Ectodermal cell (in vitro differentiated cells): Measurements from ENCODE around the gene ITFG1.
"Not testable (repeated sequence)": the region's sequence is repeated elsewhere in the genome, so short reads cannot be mapped to it uniquely, and the experiment has no call there.

ENCODE experiments used
- H3K27ac ChIP-seq: 2 replicates; pipeline ENCODE4 v1.7.0; 2013; ENCODE audit warnings: mild to moderate bottlenecking, low read depth, low read length; ENCODE audit not compliant: insufficient read depth, poor library complexity, severe bottlenecking
- H3K27me3 ChIP-seq: 2 replicates; pipeline ENCODE4 v1.7.0; 2013; ENCODE audit warnings: mild to moderate bottlenecking, low read length; ENCODE audit not compliant: insufficient read depth, control insufficient read depth, poor library complexity, severe bottlenecking
- H3K36me3 ChIP-seq: one replicate; pipeline ENCODE4 v1.7.0; 2013; ENCODE audit warnings: low read length; ENCODE audit not compliant: control insufficient read depth, insufficient read depth
- H3K4me1 ChIP-seq: one replicate; pipeline ENCODE4 v1.7.0; 2013; ENCODE audit warnings: low read length; ENCODE audit not compliant: control insufficient read depth, insufficient read depth
- H3K4me3 ChIP-seq: 2 replicates; pipeline ENCODE4 v1.7.0; 2013; ENCODE audit warnings: low read depth, low read length, control low read depth; ENCODE audit not compliant: insufficient read depth
- H3K9me3 ChIP-seq: 2 replicates; pipeline ENCODE4 v1.7.0; 2013; ENCODE audit warnings: mild to moderate bottlenecking, low read length, moderate library complexity; ENCODE audit not compliant: control insufficient read depth
- WGBS, 2 experiments: methylation state at CpG; one replicate each; pipeline ENCODE4 v1.1.7; 2013; ENCODE audit warnings: missing lambda C conversion rate in 2 of 2; 5-methylcytosine and 5-hydroxymethylcytosine counted together

ITFG1 gene

DNA sequence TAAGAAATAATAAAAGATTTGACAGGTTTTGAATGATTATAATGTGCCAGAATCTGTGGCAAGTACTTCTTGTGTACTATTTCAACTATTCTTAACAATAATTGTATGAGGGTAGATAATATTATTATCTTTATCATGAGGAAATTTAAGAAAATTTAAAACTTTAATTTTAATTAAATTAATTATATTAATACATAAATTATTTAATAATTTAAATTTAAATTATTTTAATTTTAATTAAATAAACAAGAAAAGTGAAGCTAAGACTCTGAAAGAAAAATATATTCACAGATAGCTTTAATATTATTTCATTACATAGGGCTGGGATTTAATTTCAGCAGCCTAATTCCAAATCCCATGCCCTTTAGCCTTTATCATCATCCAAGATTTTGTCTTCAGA lies 285.7 kb downstream of the ITFG1 start:
- no peaks in the 10 kb centered on the region for H3K9me3 ChIP-seq
- no peaks in the 10 kb centered on the region for H3K4me1 ChIP-seq
- no peaks in the 10 kb centered on the region for H3K36me3 ChIP-seq
- no peak overlapping the region for H3K4me3 ChIP-seq
- no peak overlapping the region for H3K27ac ChIP-seq
- H3K27me3 ChIP-seq, result no peaks in the 10 kb centered on the region

DNA sequence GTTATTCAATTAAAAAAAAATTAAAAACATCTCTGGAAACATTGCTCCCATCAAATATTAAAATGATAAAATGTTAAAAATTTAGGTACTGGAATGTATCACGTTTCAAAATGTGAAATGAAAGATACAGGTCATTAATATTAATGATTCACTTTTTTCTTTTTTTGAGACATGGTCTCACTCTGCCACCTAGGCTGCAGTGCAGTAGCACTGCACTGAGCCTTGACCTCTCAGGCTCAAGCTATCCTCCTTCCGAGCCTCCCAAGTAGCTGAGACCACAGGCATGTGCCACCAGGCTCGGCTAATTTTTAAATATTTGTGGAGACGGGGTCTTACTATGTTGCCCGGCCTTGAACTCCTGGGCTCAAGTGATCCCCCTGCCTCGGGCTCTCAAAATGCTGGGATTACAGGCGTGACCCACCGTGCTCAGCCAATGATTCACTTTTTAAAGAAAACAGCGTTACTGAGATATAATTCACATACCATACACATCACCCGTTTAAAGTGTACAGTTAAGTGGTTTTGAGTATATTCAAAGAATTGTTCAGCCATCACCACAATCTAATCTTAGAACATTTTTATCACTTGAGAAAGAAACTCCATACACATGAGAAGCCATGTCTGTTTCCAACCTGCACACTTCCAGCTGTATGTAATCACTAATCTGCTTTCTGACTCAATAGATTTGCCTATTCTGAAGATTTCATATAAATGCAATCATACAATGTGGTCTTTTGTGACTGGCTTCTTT lies 298.0 kb downstream of the ITFG1 start:
- Histone ChIP-seq H3K4me3 (no peak overlapping the region), H3K36me3 (no peaks in the 10 kb centered on the region), H3K27ac (no peak overlapping the region), H3K4me1 (no peaks in the 10 kb centered on the region), H3K9me3 (no peaks in the 10 kb centered on the region), H3K27me3 (no peaks in the 10 kb centered on the region)
- WGBS, 2 experiments, result 91 to 94% methylated on average over 9 to 10 of the region's 10 CpGs

DNA sequence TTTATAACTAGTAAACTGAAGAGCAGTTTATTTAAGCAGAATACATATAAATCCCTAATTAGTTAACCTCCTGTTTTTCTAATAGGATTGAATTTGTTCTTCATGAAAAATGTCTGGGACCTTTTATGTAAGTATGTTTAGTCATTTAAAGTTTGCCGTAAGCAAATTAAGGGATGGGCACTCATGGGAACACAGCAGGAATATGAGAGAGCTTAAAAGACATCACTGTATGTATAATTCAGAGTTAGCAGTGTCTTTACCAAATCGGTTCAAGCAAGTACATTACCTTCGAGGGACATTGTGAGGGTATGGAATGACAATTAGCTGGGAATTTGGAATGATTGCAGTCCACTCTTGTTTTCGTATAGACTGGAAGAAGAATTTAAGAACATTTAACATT lies 299.4 kb downstream of the ITFG1 start:
- Histone ChIP-seq H3K36me3 (no peaks in the 10 kb centered on the region), H3K4me3 (no peak overlapping the region), H3K9me3 (no peaks in the 10 kb centered on the region), H3K27me3 (no peaks in the 10 kb centered on the region), H3K4me1 (no peaks in the 10 kb centered on the region), H3K27ac (no peak overlapping the region)
- WGBS, 2 experiments, result 91 to 97% methylated on average over 3 of the region's 4 CpGs

DNA sequence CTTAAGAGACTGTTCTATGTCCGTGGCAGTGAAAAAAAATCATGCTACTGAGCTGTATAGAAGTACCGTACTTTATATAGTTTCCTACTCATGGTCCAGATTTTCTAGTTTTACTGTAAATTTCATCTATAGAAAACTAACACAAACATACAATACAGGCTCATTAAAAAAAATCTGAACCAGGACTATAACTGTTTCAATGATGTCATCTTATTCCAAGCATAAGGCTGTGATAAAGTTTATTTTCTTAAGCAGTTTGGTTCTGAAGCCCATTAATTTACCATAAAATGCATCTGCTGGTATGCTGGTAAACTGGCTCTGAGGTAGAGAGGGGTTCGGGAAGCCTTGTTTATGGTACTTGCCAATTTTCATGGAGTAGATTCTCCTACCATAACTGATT lies 300.4 kb downstream of the ITFG1 start:
- WGBS, 2 experiments, result 91 to 94% methylated on average over 3 of the region's 3 CpGs
- Histone ChIP-seq H3K27ac (no peak overlapping the region), H3K4me1 (no peaks in the 10 kb centered on the region), H3K27me3 (no peaks in the 10 kb centered on the region), H3K9me3 (no peaks in the 10 kb centered on the region), H3K4me3 (no peak overlapping the region), H3K36me3 (no peaks in the 10 kb centered on the region)

DNA sequence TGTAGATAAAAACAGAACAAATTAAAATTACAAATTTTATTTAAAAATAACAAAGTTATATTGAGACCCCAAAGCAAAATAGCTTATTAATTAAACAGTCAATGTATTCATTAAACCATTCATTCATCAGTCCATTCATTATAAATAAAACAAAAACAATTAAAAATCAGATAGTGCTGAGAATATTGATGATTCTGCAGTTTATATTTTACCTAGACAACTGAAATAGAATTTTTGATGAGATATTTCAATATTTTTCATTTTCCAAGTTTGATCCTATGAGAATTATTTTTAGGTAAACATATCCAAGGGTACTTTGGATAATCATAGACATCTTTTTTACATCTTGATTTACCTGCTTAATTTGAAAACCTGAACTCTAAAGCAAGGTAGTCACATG lies 301.9 kb downstream of the ITFG1 start:
- Histone ChIP-seq H3K36me3 (no peaks in the 10 kb centered on the region), H3K27me3 (no peaks in the 10 kb centered on the region), H3K27ac (no peak overlapping the region), H3K9me3 (no peaks in the 10 kb centered on the region), H3K4me3 (no peak overlapping the region), H3K4me1 (no peaks in the 10 kb centered on the region)

- Histone ChIP-seq H3K27ac (no peak overlapping the region), H3K27me3 (no peaks in the 10 kb centered on the region), H3K4me1 (no peaks in the 10 kb centered on the region), H3K9me3 (no peaks in the 10 kb centered on the region), H3K36me3 (peaks cover 7% of the 10 kb centered on the region), H3K4me3 (no peak overlapping the region)
- WGBS, 2 experiments, result 94 to 95% methylated on average over 3 of the region's 3 CpGs
These were observed 304.1 kb downstream of the ITFG1 start for GRCh38 chr16:47156680-47157215.

DNA sequence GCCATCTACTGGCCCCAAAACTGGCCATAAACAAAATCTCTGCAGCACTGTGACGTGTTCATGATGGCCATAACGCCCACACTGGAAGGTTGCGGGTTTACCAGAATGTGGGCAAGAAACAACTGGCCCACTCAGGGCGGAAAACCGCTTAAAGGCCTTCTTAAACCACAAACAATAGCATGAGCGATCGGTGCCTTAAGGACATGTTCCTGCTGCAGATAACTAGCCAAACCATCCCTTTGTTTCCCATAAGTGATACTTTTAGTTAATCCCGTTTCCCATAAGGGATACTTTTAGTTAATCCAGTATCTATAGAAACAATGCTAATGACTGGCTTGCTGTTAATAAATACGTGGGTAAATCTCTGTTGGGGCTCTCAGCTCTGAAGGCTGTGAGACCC lies 308.4 kb downstream of the ITFG1 start:
- not testable (repeated sequence) for H3K36me3 ChIP-seq, H3K27ac ChIP-seq, H3K27me3 ChIP-seq, H3K4me1 ChIP-seq, H3K4me3 ChIP-seq, H3K9me3 ChIP-seq
- WGBS, 2 experiments, result 97 to 98% methylated on average over 9 of the region's 9 CpGs

DNA sequence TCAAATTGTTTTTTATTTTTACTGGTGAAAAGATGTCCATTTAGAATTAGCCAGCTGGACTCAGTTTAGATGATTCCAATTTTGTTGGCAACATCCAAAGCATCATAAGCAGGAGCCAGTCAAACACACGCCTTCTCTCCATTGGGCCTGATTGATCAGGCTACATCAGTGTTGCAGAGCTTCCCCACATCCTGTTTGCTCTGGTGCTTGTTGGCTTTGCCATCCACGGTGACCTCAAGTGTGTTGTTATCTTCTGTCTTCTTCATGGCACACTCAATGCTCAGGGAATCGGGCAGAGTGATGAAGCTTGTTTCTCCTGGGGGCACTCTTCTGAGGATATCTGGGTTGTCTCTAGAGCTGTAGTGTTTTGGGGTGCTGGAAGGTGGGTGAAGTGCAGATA lies 310.8 kb downstream of the ITFG1 start:
- H3K4me3 ChIP-seq, result no peak overlapping the region
- H3K27ac ChIP-seq, result no peak overlapping the region
- peaks cover 7% of the 10 kb centered on the region for H3K36me3 ChIP-seq
- H3K9me3 ChIP-seq, result no peaks in the 10 kb centered on the region
- peaks cover 7% of the 10 kb centered on the region for H3K27me3 ChIP-seq
- WGBS, 2 experiments, result 93 to 97% methylated on average over 3 of the region's 3 CpGs
- H3K4me1 ChIP-seq, result no peaks in the 10 kb centered on the region

- Histone ChIP-seq H3K9me3 (no peaks in the 10 kb centered on the region), H3K4me1 (peaks cover 10% of the 10 kb centered on the region), H3K36me3 (no peaks in the 10 kb centered on the region), H3K4me3 (peak overlapping the region; percentile 62), H3K27me3 (peaks cover 30% of the 10 kb centered on the region), H3K27ac (no peak overlapping the region)
- WGBS, 2 experiments, result 26 to 28% methylated on average over 10 of the region's 10 CpGs
These were observed 316.3 kb downstream of the ITFG1 start for GRCh38 chr16:47144559-47144877.

- 0 to 1% methylated on average over 130 of the region's 130 CpGs for WGBS, 2 experiments
These were observed 316.9 kb downstream of the ITFG1 start, which contains the start of gene NETO2 for GRCh38 chr16:47143677-47144558. Gene NETO2 (minus strand): TSS chr16:47143945. CDS start chr16:47143612, 333 bp downstream.

More at GRCh38 chr16:47143677-47144558, 316.9 kb downstream of the ITFG1 start, which contains the start of gene NETO2:
- Histone ChIP-seq H3K9me3 (no peaks in the 10 kb centered on the region), H3K4me1 (peaks cover 15% of the 10 kb centered on the region), H3K36me3 (no peaks in the 10 kb centered on the region), H3K27ac (peak within 1 kb of the TSS; percentile 36), H3K27me3 (peaks cover 30% of the 10 kb centered on the region), H3K4me3 (peak within 1 kb of the TSS; percentile 62)
